Gastroesophageal sphincter (tissue), 4 donors: ENCODE results near the gene TULP1. TPM values are rescaled to one million over a fixed set of nuclear protein-coding genes. Genes with fewer than 3 reads are reported as not detected.

Experiments
- ATAC-seq: fragments of 150-250 bp; one replicate; pipeline ENCODE4 v1.9.1; 2016; ENCODE audit warnings: mild to moderate bottlenecking, moderate library complexity
- H3K27ac ChIP-seq, 4 donors: fragments of 200-600 bp; sonication (generic) in 3 of 4; 1 replicate in 3 of 4; 2 replicates in 1 of 4; pipeline ENCODE4 v1.5.1; 2016 to 2019
- H3K27me3 ChIP-seq: fragments of 200-600 bp; sonication (generic); one replicate; pipeline ENCODE4 v1.5.1; 2019
- H3K36me3 ChIP-seq, 2 donors: fragments of 200-600 bp; sonication (generic); one replicate each; pipeline ENCODE4 v1.5.1; 2019; ENCODE audit warnings: control low read depth in 1 of 2
- H3K4me1 ChIP-seq, 3 donors: fragments of 200-600 bp; sonication (generic); 1 replicate in 2 of 3; 2 replicates in 1 of 3; pipeline ENCODE4 v1.5.1; 2016 to 2019; ENCODE audit warnings: control low read depth in 2 of 3
- H3K4me3 ChIP-seq, 2 donors: fragments of 200-600 bp; sonication (generic); one replicate each; pipeline ENCODE4 v1.5.1; 2019; ENCODE audit warnings: mild to moderate bottlenecking in 1 of 2, moderate library complexity in 1 of 2
- H3K9me3 ChIP-seq, 3 donors: fragments of 200-600 bp; sonication (generic); one replicate each; pipeline ENCODE4 v1.5.1; 2017 to 2019; ENCODE audit warnings: control low read depth in 2 of 3
- EP300 ChIP-seq: sonication (generic); formaldehyde crosslinking; IDR thresholded peaks from one replicate; pipeline ENCODE4 v1.6.1; 2017; ENCODE audit warnings: antibody characterized with exemption, mild to moderate bottlenecking
- POLR2A ChIP-seq, 2 donors: fragments of 450-650 bp; IDR thresholded peaks; one replicate each; pipeline ENCODE4 v1.6.1; 2017; ENCODE audit warnings: antibody characterized with exemption in 2 of 2, mild to moderate bottlenecking in 2 of 2, moderate library complexity in 1 of 2
- POLR2AphosphoS5 ChIP-seq: sonication (generic); formaldehyde crosslinking; IDR thresholded peaks from one replicate; pipeline ENCODE4 v1.6.1; 2017; ENCODE audit warnings: antibody characterized with exemption
- WGBS, 2 donors: methylation state at CpG; one replicate each; pipeline ENCODE4 v1.1.5; 2018; ENCODE audit warnings: low coverage in 1 of 2; 5-methylcytosine and 5-hydroxymethylcytosine counted together
- total RNA-seq, 4 donors: library from RNA; depleted of rRNA; stranded (reverse); fragments of >200 nt; gene quantifications; one replicate each; pipeline ENCODE4 v1.1.0, GENCODE V29; 2016
- TF ChIP-seq, protein P1 (sequence below), 4 experiments: fragments of 200-600 bp in 2 of 4; fragments of 450-650 bp in 2 of 4; sonication (generic) in 1 of 4; IDR thresholded peaks; one replicate each; pipeline ENCODE4 v1.5.1; 2017 to 2019; ENCODE audit warnings: antibody characterized with exemption in 4 of 4, mild to moderate bottlenecking in 2 of 4, moderate library complexity in 2 of 4

Gene TULP1
- total RNA-seq, 4 donors from 2014 or later: 0.89 TPM; not detected in 3

DNA sequence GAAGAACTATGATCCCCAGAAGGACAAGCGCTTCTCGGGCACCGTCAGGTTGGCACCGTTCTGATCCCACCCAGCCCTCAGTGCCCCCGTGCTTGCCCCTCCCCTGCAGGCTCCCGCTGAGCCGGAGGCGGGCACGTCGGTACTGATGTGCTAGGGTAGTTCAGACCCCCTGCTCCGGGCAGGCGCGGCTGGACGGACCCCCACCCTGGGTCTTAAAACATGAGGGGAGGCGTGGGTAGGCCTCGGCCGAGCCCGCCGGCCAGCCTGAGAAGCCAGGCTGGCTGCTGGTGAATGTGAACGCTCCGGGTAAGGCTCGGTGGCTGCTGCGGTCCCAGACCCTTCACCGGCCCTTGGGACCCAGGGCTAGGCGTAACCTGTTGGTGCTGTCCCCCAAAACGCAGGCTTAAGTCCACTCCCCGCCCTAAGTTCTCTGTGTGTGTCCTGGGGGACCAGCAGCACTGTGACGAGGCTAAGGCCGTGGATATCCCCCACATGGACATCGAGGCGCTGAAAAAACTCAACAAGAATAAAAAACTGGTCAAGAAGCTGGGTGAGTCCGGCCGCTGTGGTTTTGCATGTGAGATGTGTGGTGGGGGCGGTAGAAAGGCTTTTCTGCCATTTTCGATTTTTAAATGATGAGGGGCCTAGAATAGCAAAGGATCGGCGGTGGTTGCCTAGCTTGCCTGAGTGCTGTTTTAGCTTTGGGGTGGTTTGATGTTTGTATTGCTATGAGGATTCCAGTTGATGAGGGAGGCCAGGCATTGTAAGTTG is 43.5 kb downstream of the TULP1 start:
- TF ChIP-seq POLR2AphosphoS5: no peak
- H3K27me3 ChIP-seq: no peaks in the 10 kb centered on the region
- no peaks in the 10 kb centered on the region for H3K9me3 ChIP-seq
- peak overlapping the region; percentile 35 to 94 (median 88) for H3K27ac ChIP-seq
- peak; percentile 10 for ATAC-seq
- peaks cover 0 to 54% of the 10 kb centered on the region in 2 donors for H3K36me3 ChIP-seq
- 5 to 15% methylated on average over 11 to 13 of the region's 37 CpGs for WGBS, 2 donors
- H3K4me3 ChIP-seq: peak overlapping the region; percentile 49 to 73
- peaks cover 0 to 66% (median 5%) of the 10 kb centered on the region in 3 donors for H3K4me1 ChIP-seq

- Histone ChIP-seq H3K27ac (peak within 1 kb of the TSS; percentile 66 to 94 (median 88)), H3K4me1 (peaks cover 0 to 58% (median 5%) of the 10 kb centered on the region in 3 donors), H3K9me3 (no peaks in the 10 kb centered on the region), H3K36me3 (peaks cover 0 to 46% of the 10 kb centered on the region in 2 donors), H3K4me3 (peak within 1 kb of the TSS; percentile 49 to 73), H3K27me3 (no peaks in the 10 kb centered on the region)
- ATAC-seq: peak; percentile 93
- peak; percentile 99 for TF ChIP-seq POLR2AphosphoS5
- TF ChIP-seq POLR2A (IDR thresholded peaks at IDR 0.05): peak; percentile 93
- TF ChIP-seq EP300: no peak
- TF ChIP-seq, protein P1, sequence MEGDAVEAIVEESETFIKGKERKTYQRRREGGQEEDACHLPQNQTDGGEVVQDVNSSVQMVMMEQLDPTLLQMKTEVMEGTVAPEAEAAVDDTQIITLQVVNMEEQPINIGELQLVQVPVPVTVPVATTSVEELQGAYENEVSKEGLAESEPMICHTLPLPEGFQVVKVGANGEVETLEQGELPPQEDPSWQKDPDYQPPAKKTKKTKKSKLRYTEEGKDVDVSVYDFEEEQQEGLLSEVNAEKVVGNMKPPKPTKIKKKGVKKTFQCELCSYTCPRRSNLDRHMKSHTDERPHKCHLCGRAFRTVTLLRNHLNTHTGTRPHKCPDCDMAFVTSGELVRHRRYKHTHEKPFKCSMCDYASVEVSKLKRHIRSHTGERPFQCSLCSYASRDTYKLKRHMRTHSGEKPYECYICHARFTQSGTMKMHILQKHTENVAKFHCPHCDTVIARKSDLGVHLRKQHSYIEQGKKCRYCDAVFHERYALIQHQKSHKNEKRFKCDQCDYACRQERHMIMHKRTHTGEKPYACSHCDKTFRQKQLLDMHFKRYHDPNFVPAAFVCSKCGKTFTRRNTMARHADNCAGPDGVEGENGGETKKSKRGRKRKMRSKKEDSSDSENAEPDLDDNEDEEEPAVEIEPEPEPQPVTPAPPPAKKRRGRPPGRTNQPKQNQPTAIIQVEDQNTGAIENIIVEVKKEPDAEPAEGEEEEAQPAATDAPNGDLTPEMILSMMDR (IDR thresholded peaks at IDR 0.05): peak in 3 of 4 experiments; percentile 97 to 99 (median 98)
- WGBS, 2 donors: 0% methylated on average over 2 to 4 of the region's 86 CpGs
These were observed 44.3 kb downstream of the TULP1 start, which contains the start of gene RPL10A for GRCh38 chr6:35468181-35468979. Gene RPL10A, plus strand, starts transcription at chr6:35468401. Its CDS starts 34 bp downstream, at chr6:35468435.

DNA sequence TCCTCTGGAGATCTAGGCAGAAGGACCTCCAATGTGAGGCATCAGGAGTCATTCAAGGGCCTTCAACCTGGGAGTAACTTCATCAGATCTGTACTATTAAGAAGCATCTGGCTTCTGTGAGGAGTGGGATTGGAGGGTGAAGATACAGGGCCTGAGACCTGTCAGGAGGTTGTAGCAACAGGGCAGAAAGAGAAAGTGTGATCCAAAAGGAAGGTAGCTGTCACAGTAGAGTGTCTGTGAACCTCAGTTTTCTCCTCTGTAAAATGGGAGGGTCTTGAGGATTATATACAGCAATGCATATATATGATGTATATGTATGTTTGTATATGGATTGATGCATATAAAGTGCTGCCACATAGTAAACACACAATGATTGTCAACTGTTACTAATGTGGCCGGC is 47.0 kb downstream of the TULP1 start:
- TF ChIP-seq POLR2AphosphoS5: no peak
- TF ChIP-seq, protein P1 (IDR thresholded peaks at IDR 0.05): no peak
- no peak for TF ChIP-seq POLR2A (IDR thresholded peaks at IDR 0.05)
- TF ChIP-seq EP300: no peak
- Histone ChIP-seq H3K4me3 (no peak overlapping the region), H3K4me1 (peaks cover 0 to 31% (median 5%) of the 10 kb centered on the region in 3 donors), H3K9me3 (no peaks in the 10 kb centered on the region), H3K36me3 (peaks cover 0 to 40% of the 10 kb centered on the region in 2 donors), H3K27me3 (no peaks in the 10 kb centered on the region), H3K27ac (no peak overlapping the region)
- WGBS, 2 donors: 91 to 100% methylated on average over 1 of the region's 1 CpG
- no peak for ATAC-seq

GRCh38 chr6:35463292-35463691 is 49.4 kb downstream of the TULP1 start:
- Histone ChIP-seq H3K27ac (no peak overlapping the region), H3K9me3 (no peaks in the 10 kb centered on the region), H3K4me1 (peaks cover 0 to 7% (median 5%) of the 10 kb centered on the region in 3 donors), H3K4me3 (no peak overlapping the region), H3K27me3 (no peaks in the 10 kb centered on the region), H3K36me3 (peaks cover 0 to 52% of the 10 kb centered on the region in 2 donors)
- TF ChIP-seq POLR2AphosphoS5 (no peak), EP300 (no peak), POLR2A (IDR thresholded peaks at IDR 0.05) (no peak)
- TF ChIP-seq, protein P1 (IDR thresholded peaks at IDR 0.05): no peak
- 80 to 83% methylated on average over 4 of the region's 4 CpGs for WGBS, 2 donors
- no peak for ATAC-seq

DNA sequence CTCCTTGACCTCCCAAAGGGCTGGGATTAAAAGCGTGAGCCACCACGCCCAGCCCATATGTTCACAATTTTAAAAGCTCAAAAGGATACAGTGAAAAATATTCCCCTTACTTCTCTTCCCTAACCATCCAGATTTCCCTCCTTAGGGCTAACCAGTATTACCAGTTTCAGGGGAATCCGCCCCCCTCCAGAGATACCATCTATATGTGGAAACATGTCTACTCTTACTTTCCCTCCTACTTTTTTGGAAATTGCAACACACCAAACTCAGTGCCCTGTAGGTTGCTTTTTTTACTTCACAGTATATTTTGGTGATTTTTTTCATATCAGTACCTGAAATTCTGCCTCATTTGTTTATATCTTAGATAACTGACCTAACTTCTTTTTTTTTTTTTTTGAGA is 51.4 kb downstream of the TULP1 start:
- no peak overlapping the region for H3K4me3 ChIP-seq
- 72 to 88% methylated on average over 3 of the region's 3 CpGs for WGBS, 2 donors
- no peaks in the 10 kb centered on the region for H3K27me3 ChIP-seq
- no peaks in the 10 kb centered on the region for H3K9me3 ChIP-seq
- ATAC-seq: no peak
- H3K27ac ChIP-seq: no peak overlapping the region
- TF ChIP-seq, protein P1 (IDR thresholded peaks at IDR 0.05): no peak
- H3K36me3 ChIP-seq: peaks cover 0 to 66% of the 10 kb centered on the region in 2 donors
- no peaks in the 10 kb centered on the region for H3K4me1 ChIP-seq
